SK-N-SH treated with all-trans-retinoic acid at 6 μM for 48 hours (cell line): ENCODE measurements around the gene KDM5C.

ENCODE experiments used
- ARNTL ChIP-seq: fragments of 450-650 bp; formaldehyde crosslinking; IDR thresholded peaks from 2 replicates; pipeline ENCODE4 v1.5.0; 2020; ENCODE audit warnings: low read depth, mild to moderate bottlenecking, moderate library complexity, borderline replicate concordance
- CSDC2 ChIP-seq: fragments of 250-450 bp; sonication (Bioruptor Pico); IDR thresholded peaks from 2 replicates; pipeline ENCODE4 v1.5.0; 2020; ENCODE audit warnings: mild to moderate bottlenecking, moderate library complexity
- CSRNP3 ChIP-seq: fragments of 250-450 bp; sonication (Bioruptor Pico); IDR thresholded peaks from 2 replicates; pipeline ENCODE4 v1.5.1; 2021; ENCODE audit warnings: mild to moderate bottlenecking, moderate library complexity
- PATZ1 ChIP-seq: fragments of 250-450 bp; sonication (Bioruptor Pico); IDR thresholded peaks from 2 replicates; pipeline ENCODE4 v1.8.0; 2020; ENCODE audit warnings: mild to moderate bottlenecking, moderate library complexity, borderline replicate concordance
- POU6F1 ChIP-seq: fragments of 250-450 bp; sonication (Bioruptor Pico); IDR thresholded peaks from 2 replicates; pipeline ENCODE4 v1.8.0; 2021; ENCODE audit warnings: low read depth, mild to moderate bottlenecking, moderate library complexity, borderline replicate concordance
- PPARA ChIP-seq: fragments of 250-450 bp; sonication (Bioruptor Pico); IDR thresholded peaks from 2 replicates; pipeline ENCODE4 v1.5.0; 2020; ENCODE audit warnings: mild to moderate bottlenecking, borderline replicate concordance
- RARB ChIP-seq: fragments of 250-450 bp; sonication (Bioruptor Pico); IDR thresholded peaks from 2 replicates; pipeline ENCODE4 v1.8.0; 2021; ENCODE audit warnings: mild to moderate bottlenecking, moderate library complexity
- SNAI2 ChIP-seq: fragments of 250-450 bp; sonication (Bioruptor Pico); IDR thresholded peaks from 2 replicates; pipeline ENCODE4 v1.5.0; 2020; ENCODE audit warnings: mild to moderate bottlenecking, moderate library complexity
- TCF4 ChIP-seq: fragments of 250-450 bp; sonication (Bioruptor Pico); IDR thresholded peaks from 2 replicates; pipeline ENCODE4 v1.8.0; 2021; ENCODE audit warnings: mild to moderate bottlenecking, moderate library complexity, borderline replicate concordance
- TSHZ2 ChIP-seq: fragments of 250-450 bp; sonication (Bioruptor Pico); IDR thresholded peaks from 2 replicates; pipeline ENCODE4 v1.5.0; 2020; ENCODE audit warnings: mild to moderate bottlenecking, moderate library complexity
- ZC3H10 ChIP-seq: fragments of 250-450 bp; sonication (Bioruptor Pico); IDR thresholded peaks from 2 replicates; pipeline ENCODE4 v1.5.1; 2021; ENCODE audit warnings: mild to moderate bottlenecking, moderate library complexity

- TF ChIP-seq CSRNP3 (CRISPR knock-in tag) (no peak), TCF4 (CRISPR knock-in tag) (no peak), POU6F1 (CRISPR knock-in tag) (no peak), RARB (CRISPR knock-in tag) (no peak), SNAI2 (no peak), ARNTL (CRISPR knock-in tag) (no peak), PPARA (CRISPR knock-in tag) (no peak), TSHZ2 (CRISPR knock-in tag) (no peak), ZC3H10 (no peak), CSDC2 (CRISPR knock-in tag) (no peak), PATZ1 (no peak)
These were observed 24.5 kb upstream of the KDM5C start for GRCh38 chrX:53249408-53250042.
